GM21447 (cell line): ENCODE results near the gene TBX15.

ENCODE experiments used
- ATAC-seq: cut with Tn5 transposase; IDR thresholded peaks from one replicate; pipeline ENCODE4 v1.9.1; 2021; ENCODE audit not compliant: unreplicated experiment

Gene TBX15

GRCh38 chr1:119002028-119002686 lies 14.0 kb upstream of the TBX15 start:
- no peak for ATAC-seq

- ATAC-seq = no peak
Observed at GRCh38 chr1:119001181-119002027, 13.3 kb upstream of the TBX15 start.

- ATAC-seq = no peak
Observed at GRCh38 chr1:119000371-119001180, 12.4 kb upstream of the TBX15 start.

GRCh38 chr1:118999348-119000071 lies 11.4 kb upstream of the TBX15 start:
- no peak for ATAC-seq

GRCh38 chr1:118998171-118998570 lies 10.0 kb upstream of the TBX15 start:
- no peak for ATAC-seq

- ATAC-seq = no peak
Observed at GRCh38 chr1:118997225-118997624, 9.1 kb upstream of the TBX15 start.

- ATAC-seq = no peak
Observed at GRCh38 chr1:118995312-118996016, 7.3 kb upstream of the TBX15 start.

- ATAC-seq = no peak
Observed at GRCh38 chr1:118993700-118994026, 5.5 kb upstream of the TBX15 start.

GRCh38 chr1:118992868-118993699 lies 4.9 kb upstream of the TBX15 start:
- ATAC-seq = no peak

- no peak for ATAC-seq
Observed at GRCh38 chr1:118992237-118992825, 4.2 kb upstream of the TBX15 start.

GRCh38 chr1:118991448-118991847 lies 3.3 kb upstream of the TBX15 start:
- ATAC-seq = no peak

GRCh38 chr1:118990513-118991152 lies 2.5 kb upstream of the TBX15 start:
- no peak for ATAC-seq

GRCh38 chr1:118989878-118990378 lies 1.8 kb upstream of the TBX15 start:
- no peak for ATAC-seq

- no peak for ATAC-seq
Observed at GRCh38 chr1:118989006-118989815, 1.1 kb upstream of the TBX15 start.

GRCh38 chr1:118987468-118988185 lies 516 bp downstream of the TBX15 start:
- no peak for ATAC-seq

GRCh38 chr1:118986555-118987467 lies 1.3 kb downstream of the TBX15 start:
- ATAC-seq = no peak
